Gastroesophageal sphincter (tissue), 4 donors: ENCODE data around the gene PISD. TPM values are rescaled to one million over a fixed set of nuclear protein-coding genes. Genes with fewer than 3 reads are reported as not detected.

Experiments
- ATAC-seq: fragments of 150-250 bp; one replicate; pipeline ENCODE4 v1.9.1; 2016; ENCODE audit warnings: mild to moderate bottlenecking, moderate library complexity
- H3K27ac ChIP-seq, 4 donors: fragments of 200-600 bp; sonication (generic) in 3 of 4; 1 replicate in 3 of 4; 2 replicates in 1 of 4; pipeline ENCODE4 v1.5.1; 2016 to 2019
- H3K27me3 ChIP-seq: fragments of 200-600 bp; sonication (generic); one replicate; pipeline ENCODE4 v1.5.1; 2019
- H3K36me3 ChIP-seq, 2 donors: fragments of 200-600 bp; sonication (generic); one replicate each; pipeline ENCODE4 v1.5.1; 2019; ENCODE audit warnings: control low read depth in 1 of 2
- H3K4me1 ChIP-seq, 3 donors: fragments of 200-600 bp; sonication (generic); 1 replicate in 2 of 3; 2 replicates in 1 of 3; pipeline ENCODE4 v1.5.1; 2016 to 2019; ENCODE audit warnings: control low read depth in 2 of 3
- H3K4me3 ChIP-seq, 2 donors: fragments of 200-600 bp; sonication (generic); one replicate each; pipeline ENCODE4 v1.5.1; 2019; ENCODE audit warnings: mild to moderate bottlenecking in 1 of 2, moderate library complexity in 1 of 2
- H3K9me3 ChIP-seq, 3 donors: fragments of 200-600 bp; sonication (generic); one replicate each; pipeline ENCODE4 v1.5.1; 2017 to 2019; ENCODE audit warnings: control low read depth in 2 of 3
- CTCF ChIP-seq, 4 experiments: fragments of 200-600 bp in 2 of 4; fragments of 450-650 bp in 2 of 4; sonication (generic) in 1 of 4; IDR thresholded peaks; one replicate each; pipeline ENCODE4 v1.5.1; 2017 to 2019; ENCODE audit warnings: antibody characterized with exemption in 4 of 4, mild to moderate bottlenecking in 2 of 4, moderate library complexity in 2 of 4
- EP300 ChIP-seq: sonication (generic); formaldehyde crosslinking; IDR thresholded peaks from one replicate; pipeline ENCODE4 v1.6.1; 2017; ENCODE audit warnings: antibody characterized with exemption, mild to moderate bottlenecking
- POLR2A ChIP-seq, 2 donors: fragments of 450-650 bp; IDR thresholded peaks; one replicate each; pipeline ENCODE4 v1.6.1; 2017; ENCODE audit warnings: antibody characterized with exemption in 2 of 2, mild to moderate bottlenecking in 2 of 2, moderate library complexity in 1 of 2
- POLR2AphosphoS5 ChIP-seq: sonication (generic); formaldehyde crosslinking; IDR thresholded peaks from one replicate; pipeline ENCODE4 v1.6.1; 2017; ENCODE audit warnings: antibody characterized with exemption
- WGBS, 2 donors: methylation state at CpG; one replicate each; pipeline ENCODE4 v1.1.5; 2018; ENCODE audit warnings: low coverage in 1 of 2; 5-methylcytosine and 5-hydroxymethylcytosine counted together
- total RNA-seq, 4 donors: library from RNA; depleted of rRNA; stranded (reverse); fragments of >200 nt; gene quantifications; one replicate each; pipeline ENCODE4 v1.1.0, GENCODE V29; 2016

PISD gene
- total RNA-seq, 4 donors from 2014 or later = 10.1 to 32.7 (median 19.2) TPM

- no peak for ATAC-seq
- H3K27ac ChIP-seq = no peak overlapping the region
- 96 to 100% methylated on average over 2 to 6 of the region's 9 CpGs for WGBS, 2 donors
These were observed 56.0 kb downstream of the PISD start for GRCh38 chr22:31605851-31606585.

GRCh38 chr22:31604746-31605705 lies 57.0 kb downstream of the PISD start:
- H3K9me3 ChIP-seq = no peaks in the 10 kb centered on the region
- peaks cover 0 to 14% (median 3%) of the 10 kb centered on the region in 3 donors for H3K4me1 ChIP-seq
- H3K27me3 ChIP-seq = no peaks in the 10 kb centered on the region
- peaks cover 0 to 59% of the 10 kb centered on the region in 2 donors for H3K36me3 ChIP-seq
- no peak overlapping the region for H3K27ac ChIP-seq
- H3K4me3 ChIP-seq = no peak overlapping the region
- 90 to 93% methylated on average over 4 to 12 of the region's 17 CpGs for WGBS, 2 donors
- TF ChIP-seq POLR2AphosphoS5 = no peak
- TF ChIP-seq CTCF (IDR thresholded peaks at IDR 0.05) = no peak
- TF ChIP-seq EP300 = no peak
- no peak for TF ChIP-seq POLR2A (IDR thresholded peaks at IDR 0.05)
- ATAC-seq = no peak

More at GRCh38 chr22:31605851-31606585, 56.0 kb downstream of the PISD start:
- Histone ChIP-seq H3K27me3 (no peaks in the 10 kb centered on the region), H3K4me3 (no peak overlapping the region), H3K4me1 (peaks cover 0 to 23% (median 3%) of the 10 kb centered on the region in 3 donors), H3K36me3 (peaks cover 0 to 60% of the 10 kb centered on the region in 2 donors), H3K9me3 (no peaks in the 10 kb centered on the region)
- TF ChIP-seq POLR2A (IDR thresholded peaks at IDR 0.05) (no peak), CTCF (IDR thresholded peaks at IDR 0.05) (no peak), EP300 (no peak), POLR2AphosphoS5 (no peak)

GRCh38 chr22:31604137-31604705 lies 57.8 kb downstream of the PISD start:
- WGBS, 2 donors = 92 to 96% methylated on average over 2 to 8 of the region's 14 CpGs
- no peak for TF ChIP-seq EP300
- TF ChIP-seq POLR2AphosphoS5 = no peak
- no peak for TF ChIP-seq POLR2A (IDR thresholded peaks at IDR 0.05)
- no peak for TF ChIP-seq CTCF (IDR thresholded peaks at IDR 0.05)
- Histone ChIP-seq H3K4me3 (no peak overlapping the region), H3K9me3 (no peaks in the 10 kb centered on the region), H3K27me3 (no peaks in the 10 kb centered on the region), H3K27ac (no peak overlapping the region), H3K4me1 (peaks cover 0 to 14% (median 3%) of the 10 kb centered on the region in 3 donors), H3K36me3 (peaks cover 0 to 59% of the 10 kb centered on the region in 2 donors)
- ATAC-seq = no peak

- Histone ChIP-seq H3K27ac (no peak overlapping the region), H3K4me1 (peaks cover 0 to 14% (median 3%) of the 10 kb centered on the region in 3 donors), H3K9me3 (no peaks in the 10 kb centered on the region), H3K4me3 (no peak overlapping the region), H3K36me3 (peaks cover 0 to 59% of the 10 kb centered on the region in 2 donors), H3K27me3 (no peaks in the 10 kb centered on the region)
- TF ChIP-seq CTCF (IDR thresholded peaks at IDR 0.05) (no peak), EP300 (no peak), POLR2A (IDR thresholded peaks at IDR 0.05) (no peak), POLR2AphosphoS5 (no peak)
- 89% methylated on average over 4 of the region's 5 CpGs; no CpG with 5 or more reads in 1 of the 2 donors for WGBS, 2 donors
- ATAC-seq = no peak
These were observed 58.4 kb downstream of the PISD start for GRCh38 chr22:31603574-31603973.
